Subcutaneous adipose tissue (tissue), 4 donors: Measurements from ENCODE around the gene NEURL1. TPM values are rescaled to one million over a fixed set of nuclear protein-coding genes. Genes with fewer than 3 reads are reported as not detected.

ENCODE experiments used
- CTCF ChIP-seq: fragments of 450-650 bp; IDR thresholded peaks from one replicate; pipeline ENCODE4 v1.5.1; 2016; ENCODE audit warnings: low read depth, mild to moderate bottlenecking, control low read depth, antibody characterized with exemption, moderate library complexity
- total RNA-seq, 4 donors: library from RNA; depleted of rRNA; stranded (reverse); fragments of >200 nt; gene quantifications; one replicate each; pipeline ENCODE4 v1.1.0, GENCODE V29; 2016

NEURL1 gene
- total RNA-seq, 4 donors from 2014 or later = not detected

- no peak for TF ChIP-seq CTCF
These were observed 71.4 kb downstream of the NEURL1 start for GRCh38 chr10:103564776-103565520.

- TF ChIP-seq CTCF = no peak
These were observed 73.0 kb downstream of the NEURL1 start for GRCh38 chr10:103566536-103566935.

GRCh38 chr10:103568505-103568904 lies 75.0 kb downstream of the NEURL1 start:
- no peak for TF ChIP-seq CTCF

- no peak for TF ChIP-seq CTCF
These were observed 76.4 kb downstream of the NEURL1 start for GRCh38 chr10:103569896-103570295.

- no peak for TF ChIP-seq CTCF
These were observed 77.5 kb downstream of the NEURL1 start for GRCh38 chr10:103570844-103571655.

GRCh38 chr10:103571656-103571975 lies 78.1 kb downstream of the NEURL1 start:
- TF ChIP-seq CTCF = no peak

- no peak for TF ChIP-seq CTCF
These were observed 79.1 kb downstream of the NEURL1 start for GRCh38 chr10:103572347-103573204.
